GM12892 (cell line): Measurements from ENCODE around the gene GUCA2B.

ENCODE experiments used
- DNase-seq: peaks from one replicate; pipeline ENCODE4 v3.0.0; 2011; ENCODE audit not compliant: insufficient read length
- FAIRE-seq: peaks from 2 replicates; lab custom pipeline; 2011; peaks lifted over from hg19 to GRCh38; lab: Jason Lieb, UNC
- POLR2A ChIP-seq: IDR thresholded peaks from 2 replicates; pipeline ENCODE4 v1.6.1; 2011; ENCODE audit warnings: low read depth, low read length, control low read depth
- POLR2AphosphoS5 ChIP-seq: IDR thresholded peaks from 2 replicates; pipeline ENCODE4 v1.6.1; 2011; ENCODE audit warnings: low read depth, low read length, control low read depth
- TAF1 ChIP-seq: IDR thresholded peaks from 2 replicates; pipeline ENCODE4 v1.6.1; 2011; ENCODE audit warnings: low read depth, mild to moderate bottlenecking, control low read depth, low read length, borderline replicate concordance

GUCA2B gene

DNA sequence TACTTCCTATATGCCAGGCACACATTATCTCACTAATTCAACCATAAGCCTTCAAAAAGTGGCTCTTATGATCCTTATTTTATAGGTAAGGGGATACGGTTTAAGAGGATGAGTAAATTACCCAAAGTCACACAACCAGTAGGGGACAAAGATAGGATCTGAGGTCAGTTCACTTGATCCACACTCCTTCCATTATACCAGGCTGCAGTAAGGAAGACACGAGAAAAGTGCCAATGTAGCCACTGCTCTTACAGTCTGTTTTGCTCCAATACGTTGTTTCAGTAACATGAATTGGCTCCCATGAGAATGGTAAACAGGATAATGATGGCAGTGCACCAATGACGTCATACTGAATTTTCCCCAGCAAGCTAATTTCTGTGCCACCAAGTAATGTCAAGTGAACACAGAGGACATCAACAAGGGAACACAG is 26.7 kb downstream of the GUCA2B start:
- peak; percentile 30 for FAIRE-seq
- TF ChIP-seq POLR2AphosphoS5 (no peak), TAF1 (no peak), POLR2A (no peak)
- no peak for DNase-seq

DNA sequence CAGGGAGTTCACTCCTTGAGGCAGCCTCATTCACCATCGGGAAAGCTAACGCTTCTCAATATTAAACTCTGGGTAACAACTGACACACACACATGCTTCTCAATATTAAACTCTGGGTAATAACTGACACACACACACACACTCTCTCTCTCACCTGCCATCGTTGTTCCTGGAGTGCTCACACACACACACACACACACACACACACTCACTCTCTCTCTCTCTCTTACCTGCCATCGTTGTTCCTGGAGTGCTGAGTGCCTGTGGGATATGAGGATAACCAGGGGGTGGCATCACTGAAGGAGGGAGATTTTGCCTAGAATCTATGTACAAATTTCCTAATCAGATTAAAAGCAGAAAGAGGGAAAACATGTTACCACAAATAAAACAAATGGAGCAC is 28.5 kb downstream of the GUCA2B start:
- no peak for FAIRE-seq
- TF ChIP-seq POLR2AphosphoS5: no peak
- no peak for TF ChIP-seq TAF1
- no peak for TF ChIP-seq POLR2A
- DNase-seq: no peak

DNA sequence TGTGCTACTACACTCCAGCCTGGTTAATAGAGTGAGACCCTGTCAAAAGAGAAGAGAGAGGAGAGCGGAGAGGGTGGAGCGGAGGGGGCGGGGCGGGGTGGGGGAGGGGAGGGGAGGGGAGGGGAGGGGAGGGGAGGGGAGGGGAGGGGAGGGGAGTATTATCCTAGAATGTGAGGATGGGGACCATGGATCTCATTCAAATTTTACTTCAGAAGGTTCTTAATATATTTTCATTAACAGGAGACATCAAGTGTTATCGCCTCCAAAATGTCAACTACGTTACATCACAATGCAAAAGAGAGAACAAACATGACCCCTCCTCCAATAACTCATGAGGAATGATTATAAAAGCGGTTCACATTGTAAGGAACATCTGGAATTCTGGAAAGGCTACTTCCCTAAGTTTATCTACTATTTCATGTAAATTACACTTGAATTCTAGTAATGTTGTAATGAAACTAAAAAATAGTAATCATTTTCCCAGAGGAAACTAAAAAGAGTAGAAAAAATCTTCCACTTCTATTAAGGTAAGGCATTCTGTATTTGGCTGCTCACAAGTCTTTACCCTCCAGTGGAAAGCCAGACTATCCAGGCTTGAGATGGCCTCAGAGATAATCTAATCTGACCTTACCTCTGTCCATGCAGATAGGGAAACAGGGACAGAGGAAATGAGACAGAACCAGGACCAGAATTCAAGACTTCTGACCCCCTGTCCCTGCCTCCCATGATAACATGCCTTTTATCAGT is 30.2 kb downstream of the GUCA2B start:
- TF ChIP-seq POLR2A: no peak
- no peak for TF ChIP-seq TAF1
- no peak for TF ChIP-seq POLR2AphosphoS5
- FAIRE-seq (no peak), DNase-seq (no peak)

DNA sequence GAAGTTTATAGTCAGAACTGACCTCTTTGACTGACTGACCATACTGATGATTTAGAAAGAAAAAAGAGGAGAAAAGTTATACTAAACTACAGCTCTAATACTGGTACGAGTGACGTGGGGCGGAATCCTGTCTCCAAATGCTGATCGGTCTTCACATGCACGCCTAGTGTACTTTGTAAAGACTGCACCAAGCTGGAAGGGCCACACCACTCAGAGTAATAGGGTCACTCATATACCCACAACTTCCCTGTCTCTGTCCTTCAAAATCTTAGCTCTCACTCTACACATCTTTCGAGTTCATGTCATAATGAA is 30.7 kb downstream of the GUCA2B start:
- FAIRE-seq: no peak
- TF ChIP-seq TAF1 (no peak), POLR2AphosphoS5 (no peak), POLR2A (no peak)
- DNase-seq: no peak

DNA sequence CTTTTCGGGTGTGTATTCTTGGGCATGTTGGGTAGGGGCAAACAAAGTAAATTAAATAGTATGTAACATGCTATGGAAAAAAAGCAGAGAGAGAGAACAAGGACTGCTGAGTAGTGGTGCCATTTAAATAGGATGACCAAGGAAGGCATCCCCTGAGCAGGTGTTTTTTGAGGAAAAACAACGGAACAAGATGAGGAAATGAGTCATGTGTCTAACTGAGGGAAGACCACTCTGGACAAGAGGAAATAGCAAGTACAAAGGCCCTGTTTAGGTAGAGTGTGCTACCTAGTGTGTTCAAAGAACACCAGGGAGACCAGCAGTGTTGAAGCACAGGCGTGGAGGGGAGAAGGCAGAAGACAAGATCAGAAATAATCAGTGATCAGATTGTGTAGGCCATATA is 31.4 kb downstream of the GUCA2B start:
- FAIRE-seq (no peak), DNase-seq (no peak)
- no peak for TF ChIP-seq POLR2A
- TF ChIP-seq POLR2AphosphoS5: no peak
- no peak for TF ChIP-seq TAF1

DNA sequence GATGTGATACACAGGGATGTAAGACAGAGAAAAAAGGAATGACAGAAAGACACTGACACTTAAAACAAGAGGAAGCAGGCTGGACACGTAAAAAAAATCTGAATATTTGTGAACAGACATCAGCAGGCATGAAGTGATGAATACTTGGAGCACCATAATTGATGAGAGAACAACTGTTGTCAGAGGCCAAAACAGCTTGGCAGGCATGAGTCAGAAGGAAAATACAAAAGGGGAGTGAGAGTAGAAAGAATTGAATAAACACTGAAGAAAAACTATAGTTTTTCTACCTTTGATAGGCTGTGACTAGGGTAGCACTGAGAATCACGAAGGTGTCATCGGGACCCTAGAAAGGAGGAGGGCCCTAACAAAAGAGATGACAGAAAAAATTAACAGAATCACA is 32.9 kb downstream of the GUCA2B start:
- DNase-seq (no peak), FAIRE-seq (no peak)
- TF ChIP-seq POLR2A: no peak
- TF ChIP-seq POLR2AphosphoS5: no peak
- TF ChIP-seq TAF1: no peak

DNA sequence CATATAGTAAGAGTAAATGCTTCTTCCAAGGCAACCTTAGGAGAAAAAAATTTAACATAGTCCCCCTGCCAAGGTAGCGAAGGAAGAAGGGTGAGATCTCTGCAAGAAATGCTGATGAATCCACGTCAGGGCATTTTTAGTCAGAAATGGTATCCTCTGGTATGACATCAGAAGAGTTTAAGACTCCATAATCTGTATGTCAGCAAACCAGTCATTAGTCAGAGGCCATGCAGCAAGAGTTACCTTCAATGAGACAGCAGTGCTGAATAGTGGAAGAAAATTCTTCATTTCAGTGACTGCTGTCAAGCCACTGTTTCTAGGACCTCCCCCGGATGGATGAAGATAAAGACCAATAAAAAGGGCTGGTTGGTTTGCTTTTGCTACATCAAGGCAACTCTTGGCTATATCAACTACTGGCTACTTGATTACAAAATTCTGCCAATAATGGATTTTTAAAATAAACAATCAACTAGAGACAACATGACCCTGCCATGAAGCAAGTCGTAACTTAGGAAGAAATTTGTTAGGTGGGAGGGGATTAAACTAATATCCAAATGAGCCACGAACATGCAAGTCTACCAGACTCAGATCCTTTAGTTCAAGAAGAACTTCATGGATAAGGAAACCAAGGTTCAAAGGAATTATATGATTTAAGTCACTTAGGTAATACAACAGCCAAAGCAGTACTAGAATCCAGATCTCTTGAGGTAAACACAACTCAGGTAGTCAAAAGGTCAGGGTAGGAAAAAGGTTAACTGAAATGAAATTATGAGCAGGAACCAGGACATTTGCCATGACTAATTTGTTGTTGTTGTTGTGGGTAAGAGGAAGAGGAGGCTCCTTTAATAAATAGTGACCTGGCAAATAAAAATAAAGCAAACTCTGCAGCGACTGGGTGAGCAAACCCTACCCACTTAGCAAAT is 37.0 kb downstream of the GUCA2B start:
- DNase-seq (no peak), FAIRE-seq (peak; percentile 36)
- TF ChIP-seq TAF1: no peak
- TF ChIP-seq POLR2A: no peak
- TF ChIP-seq POLR2AphosphoS5: no peak

DNA sequence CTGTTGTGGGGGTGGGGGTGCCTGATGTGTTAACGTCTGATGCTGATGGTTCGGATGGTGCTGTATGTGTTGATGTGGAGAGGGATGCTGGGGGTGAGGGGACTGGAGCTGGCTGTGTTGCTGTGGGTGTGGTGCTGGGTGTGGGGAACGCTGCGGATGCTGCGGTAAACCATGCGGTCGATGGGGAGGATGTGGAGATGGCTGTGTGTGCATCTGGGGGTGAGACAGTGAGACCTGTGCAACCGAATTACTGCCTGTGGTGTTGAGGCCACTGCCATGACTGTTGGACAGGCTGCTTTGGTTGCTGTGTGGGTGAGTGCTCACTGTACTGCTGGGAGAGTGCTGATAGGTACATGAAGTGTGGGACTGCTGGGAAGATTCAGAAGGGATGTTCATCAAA is 38.1 kb downstream of the GUCA2B start:
- peak; percentile 5 for FAIRE-seq
- no peak for DNase-seq
- no peak for TF ChIP-seq TAF1
- TF ChIP-seq POLR2AphosphoS5: no peak
- no peak for TF ChIP-seq POLR2A

DNA sequence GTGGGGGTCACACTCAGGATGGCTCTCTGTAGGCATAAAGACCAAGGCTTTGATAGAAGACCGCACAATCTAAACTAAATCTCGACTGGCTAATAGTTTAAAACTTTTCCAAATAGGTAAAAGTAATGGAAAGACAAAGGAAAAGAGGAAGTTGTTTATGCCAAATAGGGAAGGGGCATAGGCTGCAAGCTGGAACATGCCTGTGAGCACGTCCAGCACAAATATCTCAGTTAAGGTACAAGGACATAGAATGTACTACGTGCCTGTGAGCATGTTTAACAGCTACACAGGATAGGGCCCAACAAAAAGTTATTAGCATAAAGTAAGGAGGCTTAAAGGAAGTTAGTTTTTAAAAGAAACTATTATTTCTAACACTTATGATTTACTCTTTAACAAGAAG is 38.9 kb downstream of the GUCA2B start:
- DNase-seq (no peak), FAIRE-seq (peak; percentile 14)
- TF ChIP-seq POLR2A (no peak), POLR2AphosphoS5 (no peak), TAF1 (no peak)

DNA sequence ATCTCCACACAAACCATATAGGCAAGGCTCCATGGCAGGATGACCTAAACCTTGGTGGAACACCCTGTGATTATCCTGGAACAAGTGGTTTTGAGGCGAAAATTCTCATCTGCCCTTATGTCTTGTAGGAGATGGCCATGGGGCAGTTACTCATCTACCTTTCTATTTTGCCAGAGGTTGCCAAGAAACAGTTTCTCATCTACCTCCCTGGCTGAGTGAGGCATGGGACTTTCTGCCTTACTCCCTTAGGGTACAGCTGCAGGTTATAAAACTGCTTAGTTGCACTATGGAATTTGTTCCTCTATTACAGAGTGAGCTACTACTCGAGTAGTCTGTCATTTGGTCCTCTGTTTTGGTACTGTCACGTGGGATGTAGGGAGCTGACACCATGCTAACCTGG is 42.6 kb downstream of the GUCA2B start:
- no peak for FAIRE-seq
- DNase-seq: no peak
- no peak for TF ChIP-seq POLR2AphosphoS5
- no peak for TF ChIP-seq TAF1
- no peak for TF ChIP-seq POLR2A

DNA sequence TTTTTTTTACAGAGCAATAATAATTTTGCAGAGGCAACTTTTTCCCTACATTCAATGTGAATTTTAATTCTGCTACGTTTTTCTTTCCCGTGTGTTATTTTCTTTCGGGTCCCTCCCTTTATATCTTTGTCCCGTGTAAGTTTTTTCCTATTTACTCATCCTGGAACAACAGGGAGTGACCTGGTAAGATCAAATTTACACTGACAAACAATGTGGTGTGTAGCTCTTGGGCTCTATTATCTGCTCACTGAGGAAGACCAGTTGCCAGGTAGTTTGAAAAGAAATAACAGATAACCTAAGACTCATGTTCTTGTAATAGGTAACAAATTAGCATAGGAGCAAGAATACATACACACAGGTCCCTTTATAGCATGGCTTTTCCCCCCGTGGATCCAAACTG is 45.0 kb downstream of the GUCA2B start:
- TF ChIP-seq POLR2A (no peak), TAF1 (no peak), POLR2AphosphoS5 (no peak)
- FAIRE-seq (no peak), DNase-seq (no peak)

DNA sequence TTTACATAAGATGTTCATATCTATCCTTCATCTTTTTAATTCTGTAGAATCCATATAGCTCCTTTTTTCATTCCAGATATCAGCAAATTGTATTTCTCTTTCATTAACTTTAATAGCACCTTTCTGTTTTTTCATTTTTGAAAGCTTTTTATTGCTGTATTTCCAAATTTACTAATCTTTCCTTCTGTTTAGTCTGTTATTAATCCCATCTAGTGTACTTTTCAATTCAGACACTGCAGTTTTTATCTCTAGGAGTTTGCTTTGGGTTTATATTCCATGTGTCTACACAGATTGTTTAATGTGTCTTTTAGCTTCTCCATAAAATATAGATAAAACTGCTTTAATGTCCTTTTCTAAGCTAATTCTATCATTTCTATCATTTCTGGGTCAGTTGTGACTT is 48.8 kb downstream of the GUCA2B start:
- DNase-seq (no peak), FAIRE-seq (no peak)
- TF ChIP-seq TAF1: no peak
- no peak for TF ChIP-seq POLR2A
